Astrocyte (in vitro differentiated cells and primary cell): ENCODE measurements around the gene PRODH. TPM values are rescaled to one million over a fixed set of nuclear protein-coding genes. Genes with fewer than 3 reads are reported as not detected.
"Not testable (repeated sequence)": the region's sequence is repeated elsewhere in the genome, so short reads cannot be mapped to it uniquely, and the experiment has no call there.

ENCODE experiments used
- DNase-seq: peaks from one replicate; pipeline ENCODE4 v3.0.0-alpha.2; 2010; ENCODE audit warnings: low read depth
- FAIRE-seq: peaks from 2 replicates; lab custom pipeline; 2011; peaks lifted over from hg19 to GRCh38; lab: Jason Lieb, UNC
- H2AFZ ChIP-seq: 2 replicates; pipeline ENCODE4 v1.6.0; 2012; ENCODE audit warnings: low read depth, low read length, inconsistent platforms
- H3K27ac ChIP-seq: 2 replicates; pipeline ENCODE4 v1.5.1; 2011; ENCODE audit warnings: low read depth, low read length, inconsistent platforms
- H3K27me3 ChIP-seq: 2 replicates; pipeline ENCODE4 v1.6.0; 2011; ENCODE audit warnings: low read length, inconsistent platforms; ENCODE audit not compliant: insufficient read depth
- H3K36me3 ChIP-seq: 2 replicates; pipeline ENCODE4 v1.5.1; 2011; ENCODE audit warnings: low read length, inconsistent platforms; ENCODE audit not compliant: insufficient read depth
- H3K4me1 ChIP-seq: 2 replicates; pipeline ENCODE4 v1.5.1; 2011; ENCODE audit warnings: low read length, inconsistent platforms; ENCODE audit not compliant: insufficient read depth
- H3K4me2 ChIP-seq: 2 replicates; pipeline ENCODE4 v1.6.0; 2012; ENCODE audit warnings: low read length, inconsistent platforms
- H3K4me3 ChIP-seq: 2 replicates; pipeline ENCODE4 v1.5.1; 2011; ENCODE audit warnings: low read depth, mild to moderate bottlenecking, low read length, inconsistent platforms; ENCODE audit not compliant: insufficient read depth
- H3K79me2 ChIP-seq: 2 replicates; pipeline ENCODE4 v1.6.0; 2012; ENCODE audit warnings: mild to moderate bottlenecking, low read length, inconsistent platforms; ENCODE audit not compliant: insufficient read depth
- H3K9ac ChIP-seq: 2 replicates; pipeline ENCODE4 v1.6.0; 2012; ENCODE audit warnings: mild to moderate bottlenecking, low read length, inconsistent platforms
- H3K9me3 ChIP-seq: 2 replicates; pipeline ENCODE4 v1.5.1; 2012; ENCODE audit warnings: low read depth, mild to moderate bottlenecking, low read length, inconsistent platforms; ENCODE audit not compliant: insufficient read depth
- H4K20me1 ChIP-seq: 2 replicates; pipeline ENCODE4 v1.6.0; 2012; ENCODE audit warnings: low read length, inconsistent platforms; ENCODE audit not compliant: insufficient read depth
- H3K27ac Mint-ChIP-seq: one replicate; pipeline ENCODE4 v1.8.0; 2021; ENCODE audit warnings: mild to moderate bottlenecking, mixed read lengths; ENCODE audit not compliant: unreplicated experiment
- H3K27me3 Mint-ChIP-seq: one replicate; pipeline ENCODE4 v1.8.0; 2021; ENCODE audit warnings: low read depth, mixed read lengths; ENCODE audit not compliant: unreplicated experiment
- H3K36me3 Mint-ChIP-seq: one replicate; pipeline ENCODE4 v1.8.0; 2021; ENCODE audit warnings: low read depth, mixed read lengths; ENCODE audit not compliant: unreplicated experiment
- H3K4me1 Mint-ChIP-seq: one replicate; pipeline ENCODE4 v1.8.0; 2021; ENCODE audit warnings: low read depth, mixed read lengths; ENCODE audit not compliant: unreplicated experiment
- H3K4me3 Mint-ChIP-seq: one replicate; pipeline ENCODE4 v1.8.0; 2021; ENCODE audit warnings: mild to moderate bottlenecking, moderate library complexity, mixed read lengths; ENCODE audit not compliant: unreplicated experiment
- H3K9me3 Mint-ChIP-seq: one replicate; pipeline ENCODE4 v1.8.0; 2021; ENCODE audit warnings: mild to moderate bottlenecking, mixed read lengths; ENCODE audit not compliant: unreplicated experiment
- EZH2 ChIP-seq: IDR thresholded peaks from 2 replicates; pipeline ENCODE4 v1.6.1; 2012; ENCODE audit warnings: mild to moderate bottlenecking, low read length, inconsistent platforms; ENCODE audit not compliant: insufficient read depth
- total RNA-seq: library from RNA; stranded (reverse); gene quantifications from 2 replicates; pipeline ENCODE4 v1.2.1, GENCODE V29; 2021
- TF ChIP-seq, protein P1 (sequence below): IDR thresholded peaks from 2 replicates; pipeline ENCODE4 v1.5.1; 2011; ENCODE audit warnings: low read depth, mild to moderate bottlenecking, inconsistent platforms, low read length, moderate library complexity; ENCODE audit not compliant: insufficient read depth

PRODH gene
- total RNA-seq, 1 donor from 2014 or later: 1.2 TPM

- DNase-seq: no peak
Measured at GRCh38 chr22:18974477-18975180, 38.5 kb upstream of the PRODH start.

DNA sequence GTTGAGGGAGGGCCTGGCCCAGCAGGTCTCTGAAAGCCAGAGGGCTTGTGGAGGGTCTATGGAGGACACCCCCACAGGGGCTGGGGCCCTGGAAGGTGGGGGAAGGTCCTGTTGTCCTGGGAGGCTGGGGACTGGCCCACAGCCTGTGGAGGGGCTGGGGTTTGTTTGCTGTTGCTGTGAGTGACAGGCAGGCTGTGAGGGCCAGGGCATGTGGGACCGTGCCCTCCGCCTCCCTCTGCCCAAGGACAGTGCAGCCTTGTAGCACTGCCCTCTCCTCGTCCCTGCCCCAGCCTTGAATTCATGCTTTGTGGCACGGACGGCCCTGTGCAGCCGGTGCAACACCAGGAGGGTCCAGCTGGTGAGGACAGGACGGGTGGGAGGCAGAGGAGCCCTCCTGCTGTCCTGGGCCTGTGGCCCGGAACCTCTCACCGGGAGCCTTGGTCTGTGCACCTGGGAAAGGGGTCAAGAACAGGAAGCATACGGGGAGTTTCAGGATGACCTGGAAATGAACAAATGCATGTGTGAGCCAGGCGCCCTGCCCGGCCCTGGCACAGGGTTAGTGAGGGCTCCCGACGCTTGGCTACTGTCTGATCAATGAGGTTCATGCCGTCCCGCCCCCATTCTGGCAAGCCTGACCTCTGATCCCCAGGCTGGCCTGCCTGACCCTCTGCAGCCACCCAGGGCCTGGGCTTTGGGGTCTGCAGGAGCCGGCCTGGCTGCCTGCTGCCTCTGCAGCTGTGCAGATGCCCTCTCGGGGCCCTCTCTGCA, 37.4 kb upstream of the PRODH start:
- no peaks in the 10 kb centered on the region for H3K4me1 Mint-ChIP-seq
- Histone ChIP-seq H3K9me3 (no peaks in the 10 kb centered on the region), H3K79me2 (no peaks in the 10 kb centered on the region), H4K20me1 (no peaks in the 10 kb centered on the region), H3K27ac (no peak overlapping the region), H3K27me3 (no peaks in the 10 kb centered on the region), H3K36me3 (no peaks in the 10 kb centered on the region), H3K4me2 (no peak overlapping the region), H2AFZ (no peak overlapping the region), H3K4me1 (peaks cover 2% of the 10 kb centered on the region), H3K4me3 (no peak overlapping the region), H3K9ac (no peak overlapping the region)
- FAIRE-seq (no peak), DNase-seq (no peak)
- H3K9me3 Mint-ChIP-seq: peaks cover 5% of the 10 kb centered on the region
- no peak overlapping the region for H3K4me3 Mint-ChIP-seq
- TF ChIP-seq, protein P1, sequence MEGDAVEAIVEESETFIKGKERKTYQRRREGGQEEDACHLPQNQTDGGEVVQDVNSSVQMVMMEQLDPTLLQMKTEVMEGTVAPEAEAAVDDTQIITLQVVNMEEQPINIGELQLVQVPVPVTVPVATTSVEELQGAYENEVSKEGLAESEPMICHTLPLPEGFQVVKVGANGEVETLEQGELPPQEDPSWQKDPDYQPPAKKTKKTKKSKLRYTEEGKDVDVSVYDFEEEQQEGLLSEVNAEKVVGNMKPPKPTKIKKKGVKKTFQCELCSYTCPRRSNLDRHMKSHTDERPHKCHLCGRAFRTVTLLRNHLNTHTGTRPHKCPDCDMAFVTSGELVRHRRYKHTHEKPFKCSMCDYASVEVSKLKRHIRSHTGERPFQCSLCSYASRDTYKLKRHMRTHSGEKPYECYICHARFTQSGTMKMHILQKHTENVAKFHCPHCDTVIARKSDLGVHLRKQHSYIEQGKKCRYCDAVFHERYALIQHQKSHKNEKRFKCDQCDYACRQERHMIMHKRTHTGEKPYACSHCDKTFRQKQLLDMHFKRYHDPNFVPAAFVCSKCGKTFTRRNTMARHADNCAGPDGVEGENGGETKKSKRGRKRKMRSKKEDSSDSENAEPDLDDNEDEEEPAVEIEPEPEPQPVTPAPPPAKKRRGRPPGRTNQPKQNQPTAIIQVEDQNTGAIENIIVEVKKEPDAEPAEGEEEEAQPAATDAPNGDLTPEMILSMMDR: no peak
- TF ChIP-seq EZH2: no peak
- H3K36me3 Mint-ChIP-seq: peaks cover 2% of the 10 kb centered on the region
- H3K27ac Mint-ChIP-seq: no peak overlapping the region
- H3K27me3 Mint-ChIP-seq: peaks cover 11% of the 10 kb centered on the region

More at GRCh38 chr22:18974477-18975180, 38.5 kb upstream of the PRODH start:
- Histone ChIP-seq H3K4me2 (no peak overlapping the region), H3K4me1 (peaks cover 2% of the 10 kb centered on the region), H3K9me3 (no peaks in the 10 kb centered on the region), H2AFZ (no peak overlapping the region), H3K9ac (no peak overlapping the region), H4K20me1 (no peaks in the 10 kb centered on the region), H3K79me2 (no peaks in the 10 kb centered on the region), H3K36me3 (no peaks in the 10 kb centered on the region), H3K4me3 (no peak overlapping the region), H3K27me3 (no peaks in the 10 kb centered on the region), H3K27ac (no peak overlapping the region)
- Mint-ChIP-seq H3K4me1 (no peaks in the 10 kb centered on the region), H3K36me3 (peaks cover 5% of the 10 kb centered on the region), H3K9me3 (peaks cover 7% of the 10 kb centered on the region), H3K27ac (no peak overlapping the region), H3K4me3 (no peak overlapping the region), H3K27me3 (peaks cover 9% of the 10 kb centered on the region)
- FAIRE-seq: no peak
- TF ChIP-seq, protein P1: no peak
- TF ChIP-seq EZH2: no peak

- not testable (repeated sequence) for H3K9me3 ChIP-seq, H3K4me3 Mint-ChIP-seq, H2AFZ ChIP-seq, H3K9me3 Mint-ChIP-seq, H3K4me2 ChIP-seq, H3K27me3 ChIP-seq, FAIRE-seq, H3K4me1 Mint-ChIP-seq, H3K4me3 ChIP-seq, H3K27ac Mint-ChIP-seq, H3K79me2 ChIP-seq, H3K27ac ChIP-seq, DNase-seq, H3K9ac ChIP-seq, H3K36me3 ChIP-seq, H4K20me1 ChIP-seq, H3K4me1 ChIP-seq, H3K36me3 Mint-ChIP-seq
- H3K27me3 Mint-ChIP-seq: peaks cover 11% of the 10 kb centered on the region
Measured at GRCh38 chr22:18972591-18972990, 36.5 kb upstream of the PRODH start.

DNA sequence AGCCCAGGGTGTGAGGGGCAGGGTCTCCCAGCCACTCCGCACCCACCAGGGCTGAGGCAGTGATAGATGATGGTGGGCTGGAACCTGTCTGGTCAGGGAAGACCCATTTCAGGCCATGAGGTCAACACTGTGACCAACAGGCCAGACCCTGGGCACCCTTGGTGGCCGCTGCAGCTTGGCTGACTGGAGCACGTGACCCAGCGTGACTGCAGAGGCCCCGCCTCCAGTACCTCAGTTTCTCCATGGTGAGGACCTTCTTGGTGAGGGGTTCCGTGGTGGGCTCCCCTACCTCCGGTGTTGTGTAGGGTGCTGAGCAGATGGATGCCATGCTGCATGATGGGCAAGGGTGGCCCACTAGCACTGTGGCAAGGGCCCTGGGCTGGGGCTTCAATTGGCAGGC, 35.9 kb upstream of the PRODH start:
- not testable (repeated sequence) for H3K27ac ChIP-seq, H3K9me3 Mint-ChIP-seq, H3K4me2 ChIP-seq, H4K20me1 ChIP-seq, H3K27me3 ChIP-seq, H3K27ac Mint-ChIP-seq, H3K9me3 ChIP-seq, H2AFZ ChIP-seq, H3K36me3 Mint-ChIP-seq, FAIRE-seq, H3K4me1 Mint-ChIP-seq, H3K36me3 ChIP-seq, DNase-seq, H3K4me3 ChIP-seq, H3K4me1 ChIP-seq, H3K9ac ChIP-seq, H3K79me2 ChIP-seq
- Mint-ChIP-seq H3K4me3 (peak overlapping the region; percentile 75), H3K27me3 (peaks cover 12% of the 10 kb centered on the region)
